Measurements from ENCODE around the gene SEC22A. TPM values are rescaled to one million over a fixed set of nuclear protein-coding genes. Genes with fewer than 3 reads are reported as not detected.

The SEC22A gene
- total and polyA plus RNA-seq, 2 of the 8 experiments (the other 6 are each of a cell fraction or from before 2014, with no cell fraction given): 10.6 to 17.1 TPM

- TF ChIP-seq YY1 (IDR thresholded peaks at IDR 0.05; ENCODE audit: low read depth, low read length) (no peak), RBBP5 (IDR thresholded peaks at IDR 0.05; ENCODE audit: borderline replicate concordance, low read depth, low read length) (no peak), SIRT6 (IDR thresholded peaks at IDR 0.05; ENCODE audit: low read length) (no peak), HDAC2 (IDR thresholded peaks at IDR 0.05; ENCODE audit: borderline replicate concordance in 1 of 2, low read depth in 2 of 2, low read length in 2 of 2) (no peak), MAX (IDR thresholded peaks at IDR 0.05) (no peak), FOSL1 (IDR thresholded peaks at IDR 0.05; ENCODE audit: insufficient read depth, low read depth, low read length) (no peak), GTF2F1 (IDR thresholded peaks at IDR 0.05; ENCODE audit: borderline replicate concordance, low read depth, low read length) (no peak), ZNF274 (IDR thresholded peaks at IDR 0.05; ENCODE audit: borderline replicate concordance, extremely low read depth, low read length) (no peak), RNF2 (IDR thresholded peaks at IDR 0.05; ENCODE audit: borderline replicate concordance, low read depth, low read length, missing control alignments, poor library complexity, severe bottlenecking) (no peak)
Measured at GRCh38 chr3:123169930-123170329, 31.8 kb upstream of the SEC22A start (continued).
